HepG2 (cell line): ENCODE measurements around the gene PPIP5K2. TPM values are rescaled to one million over a fixed set of nuclear protein-coding genes. Genes with fewer than 3 reads are reported as not detected.

Experiments used
- ATAC-seq: fragments of 200-7000 bp; cut with Tn5 transposase; 3 replicates; pipeline ENCODE4 v1.9.1; 2020; ENCODE audit warnings: mild to moderate bottlenecking, moderate library complexity
- BruUV-seq: library from RNA; stranded (reverse); fragments of 400-500 nt; replicated peaks from 2 replicates; lab custom pipeline; 2021; lab: Mats Ljungman, UMichigan
- CTCF ChIA-PET: fragments of 300-600 bp; formaldehyde crosslinking; extraction: SDS; loops from one replicate; lab custom pipeline; 2021; ENCODE audit warnings: low total read pairs, inconsistent platforms, low intra/inter-chr PET ratio; lab: Yijun Ruan, JAX
- POLR2A ChIA-PET: fragments of 350-600 bp; sonication (Branson Sonifier 250); formaldehyde crosslinking; loops from one replicate; lab custom pipeline; 2020; ENCODE audit warnings: antibody characterized with exemption, inconsistent platforms; lab: Yijun Ruan, JAX
- DNase-seq: peaks from one replicate; pipeline ENCODE4 v3.0.0-alpha.2; 2015; ENCODE audit warnings: low spot score
- FAIRE-seq: peaks from 3 replicates; lab custom pipeline; 2011; peaks lifted over from hg19 to GRCh38; lab: Jason Lieb, UNC
- H2AFZ ChIP-seq: one replicate; pipeline ENCODE4 v1.6.1; 2011; ENCODE audit warnings: low read length, inconsistent platforms
- H3K27ac ChIP-seq: fragments of 300-600 bp; 3 replicates; pipeline ENCODE4 v1.8.0; 2011; ENCODE audit warnings: mixed run types, mild to moderate bottlenecking, mixed read lengths, low read length, inconsistent platforms; ENCODE audit not compliant: insufficient read depth; ENCODE audit errors: extremely low read length
- H3K27me3 ChIP-seq, 2 experiments: fragments of 200-600 bp in 1 of 2; 2 replicates in 1 of 2; 3 replicates in 1 of 2; pipeline versions ENCODE4 v1.6.0 to v1.8.0; 2011; ENCODE audit warnings: low read length in 2 of 2, mild to moderate bottlenecking in 2 of 2, moderate library complexity in 2 of 2, inconsistent platforms in 1 of 2; ENCODE audit not compliant: insufficient read depth in 2 of 2, control insufficient read depth in 1 of 2
- H3K36me3 ChIP-seq, 2 experiments: fragments of 200-600 bp in 1 of 2; replicated peaks in 1 of 2; 2 replicates in 1 of 2; 3 replicates in 1 of 2; pipeline versions ENCODE4 v1.5.1 to v1.8.0; 2011; ENCODE audit warnings: low read length in 2 of 2, inconsistent platforms in 1 of 2; ENCODE audit not compliant: insufficient read depth in 2 of 2, control insufficient read depth in 1 of 2
- H3K4me1 ChIP-seq: 2 replicates; pipeline ENCODE4 v1.5.1; 2012; ENCODE audit warnings: low read length, inconsistent platforms; ENCODE audit not compliant: insufficient read depth
- H3K4me2 ChIP-seq: 2 replicates; pipeline ENCODE4 v1.6.0; 2011; ENCODE audit warnings: low read depth, low read length, inconsistent platforms
- H3K4me3 ChIP-seq, 3 experiments: fragments of 200-600 bp in 1 of 3; sonication (generic), shearing (Covaris generic) in 1 of 3; replicated peaks in 1 of 3; 2 replicates each; pipeline ENCODE4 v1.5.1; 2011 to 2016; ENCODE audit warnings: low read length in 3 of 3, inconsistent platforms in 2 of 3, low read depth in 2 of 3, mild to moderate bottlenecking in 2 of 3, control low read depth in 1 of 3, mixed read lengths in 1 of 3; ENCODE audit not compliant: insufficient read depth in 1 of 3
- H3K79me2 ChIP-seq: one replicate; pipeline ENCODE4 v1.6.1; 2011; ENCODE audit warnings: low read length, inconsistent platforms; ENCODE audit not compliant: insufficient read depth
- H3K9ac ChIP-seq: 2 replicates; pipeline ENCODE4 v1.6.0; 2011; ENCODE audit warnings: mild to moderate bottlenecking, low read depth, low read length, inconsistent platforms; ENCODE audit not compliant: insufficient read depth
- H3K9me3 ChIP-seq: 2 replicates; pipeline ENCODE4 v1.5.1; 2012; ENCODE audit warnings: mild to moderate bottlenecking, low read length
- H4K20me1 ChIP-seq: 2 replicates; pipeline ENCODE4 v1.6.0; 2011; ENCODE audit warnings: inconsistent platforms, mild to moderate bottlenecking, low read length, moderate library complexity; ENCODE audit not compliant: insufficient read depth
- CBFB ChIP-seq: sonication (generic); formaldehyde crosslinking; IDR thresholded peaks from 2 replicates; pipeline ENCODE4 v1.4.0; 2020; ENCODE audit warnings: missing genetic modification reagents
- CC2D1A ChIP-seq: sonication (generic); formaldehyde crosslinking; IDR thresholded peaks from 2 replicates; pipeline ENCODE4 v1.8.1; 2023; ENCODE audit warnings: mild to moderate bottlenecking, missing genetic modification reagents
- DNMT3B ChIP-seq: conservative IDR thresholded peaks from 2 replicates; pipeline ENCODE4 v1.6.1; 2016; ENCODE audit warnings: missing biosample characterization, control low read depth
- ESRRA ChIP-seq: sonication (generic); formaldehyde crosslinking; IDR thresholded peaks from 2 replicates; pipeline ENCODE4 v1.5.1; 2020; ENCODE audit warnings: mild to moderate bottlenecking, low read depth, missing genetic modification reagents
- ETV5 ChIP-seq: IDR thresholded peaks from 2 replicates; pipeline ENCODE4 v1.6.1; 2018; ENCODE audit warnings: missing biosample characterization, missing genetic modification reagents, inconsistent platforms, borderline replicate concordance
- FOSL1 ChIP-seq: sonication (generic); formaldehyde crosslinking; IDR thresholded peaks from 2 replicates; pipeline ENCODE4 v1.9.0; 2021; ENCODE audit warnings: missing genetic modification reagents, borderline replicate concordance
- FOXA1 ChIP-seq, 2 experiments: fragments of 450-650 bp in 1 of 2; sonication (generic) in 1 of 2; formaldehyde crosslinking in 1 of 2; IDR thresholded peaks; 2 replicates each; pipeline versions ENCODE4 v1.4.0 to v1.6.1; 2016 to 2020; ENCODE audit warnings: missing genetic modification reagents in 1 of 2
- GATAD1 ChIP-seq: IDR thresholded peaks from 2 replicates; pipeline ENCODE4 v1.6.1; 2016; ENCODE audit warnings: missing genetic modification reagents, missing compliant biosample characterization
- HNRNPK ChIP-seq: fragments of 200-400 bp; formaldehyde crosslinking; IDR thresholded peaks from 2 replicates; pipeline ENCODE4 v1.6.1; 2018; ENCODE audit warnings: low read length, low read depth, moderate library complexity, mild to moderate bottlenecking; ENCODE audit not compliant: poor library complexity, severe bottlenecking
- NFKBIZ ChIP-seq: IDR thresholded peaks from 2 replicates; pipeline ENCODE4 v1.6.1; 2018; ENCODE audit warnings: missing genetic modification reagents, missing compliant biosample characterization
- SETDB1 ChIP-seq: sonication (generic); formaldehyde crosslinking; IDR thresholded peaks from 2 replicates; pipeline ENCODE4 v1.5.1; 2020; ENCODE audit warnings: missing genetic modification reagents, mild to moderate bottlenecking, borderline replicate concordance
- TARDBP ChIP-seq: sonication (generic); formaldehyde crosslinking; IDR thresholded peaks from 2 replicates; pipeline ENCODE4 v1.8.0; 2022; ENCODE audit warnings: mild to moderate bottlenecking, missing genetic modification reagents
- TERF1 ChIP-seq: sonication (generic); formaldehyde crosslinking; IDR thresholded peaks from 2 replicates; pipeline ENCODE4 v1.8.0; 2022; ENCODE audit warnings: mild to moderate bottlenecking, missing genetic modification reagents, moderate library complexity
- ZBTB7A ChIP-seq: sonication (generic); formaldehyde crosslinking; IDR thresholded peaks from 2 replicates; pipeline ENCODE4 v1.8.0; 2022; ENCODE audit warnings: mild to moderate bottlenecking, missing genetic modification reagents
- ZMYM2 ChIP-seq: sonication (generic); formaldehyde crosslinking; IDR thresholded peaks from 2 replicates; pipeline ENCODE4 v1.8.0; 2022; ENCODE audit warnings: mild to moderate bottlenecking, missing genetic modification reagents
- ZNF232 ChIP-seq: sonication (generic); formaldehyde crosslinking; IDR thresholded peaks from 2 replicates; pipeline ENCODE4 v1.4.0; 2020; ENCODE audit warnings: missing genetic modification reagents, borderline replicate concordance
- ZNF235 ChIP-seq: sonication (generic); formaldehyde crosslinking; IDR thresholded peaks from 2 replicates; pipeline ENCODE4 v1.8.1; 2023; ENCODE audit warnings: mild to moderate bottlenecking, missing genetic modification reagents, borderline replicate concordance
- ZNF280D ChIP-seq: sonication (generic); formaldehyde crosslinking; IDR thresholded peaks from 2 replicates; pipeline ENCODE4 v1.5.1; 2020; ENCODE audit warnings: mild to moderate bottlenecking, missing genetic modification reagents
- ZNF747 ChIP-seq: sonication (generic); formaldehyde crosslinking; IDR thresholded peaks from 2 replicates; pipeline ENCODE4 v1.8.1; 2023; ENCODE audit warnings: missing genetic modification reagents, mild to moderate bottlenecking, borderline replicate concordance
- WGBS: methylation state at CpG from one replicate; pipeline ENCODE4 v1.1.6; 2017; ENCODE audit warnings: low lambda C conversion rate; 5-methylcytosine and 5-hydroxymethylcytosine counted together
- in situ Hi-C: cut with HindIII; loops from 2 replicates; pipeline ENCODE4 v1.10.0; 2017; ENCODE audit warnings: low pct_unique_long_range_greater_than_20kb; ENCODE audit not compliant: extremely low pct_ligation_motif_present
- intact Hi-C: fragments of 100-400 bp; cut with micrococcal nuclease; formaldehyde crosslinking; loops from one replicate; pipeline ENCODE4 v1.10.0; 2022; ENCODE audit not compliant: unreplicated experiment
- polyA plus RNA-seq, 8 experiments: library from polyadenylated mRNA; depleted of rRNA in 3 of 8; stranded (reverse) in 7 of 8; unstranded in 1 of 8; fragments of >200 nt; fragmentation: Illumina TruSeq in 4 of 8; extraction: Trizol in 4 of 8; gene quantifications; 2 replicates each; pipeline versions ENCODE4 v1.2.1 to v1.2.3, GENCODE V29; 2011 to 2016; ENCODE audit warnings: low read depth in 4 of 8, missing spikeins in 1 of 8, mixed read lengths in 1 of 8; ENCODE audit not compliant: insufficient read depth in 1 of 8
- total RNA-seq, 5 experiments: library from RNA; depleted of rRNA; stranded (reverse); fragments of >200 nt; fragmentation: Illumina TruSeq; extraction: Trizol; gene quantifications; 2 replicates each; pipeline ENCODE4 v1.2.3, GENCODE V29; 2016; ENCODE audit warnings: low read depth in 1 of 5

The PPIP5K2 gene
- total and polyA plus RNA-seq, 2 of the 13 experiments (the other 11 are each of a cell fraction or from before 2014, with no cell fraction given): 19.7 to 45.6 TPM

GRCh38 chr5:103235891-103236290 is 115.8 kb downstream of the PPIP5K2 start (continued):
- no peak for TF ChIP-seq FOSL1 (CRISPR knock-in tag)

GRCh38 chr5:103237778-103238177 is 117.7 kb downstream of the PPIP5K2 start:
- H3K4me3 ChIP-seq: no peak overlapping the region
- CTCF ChIA-PET: no interaction called here
- no peak for ATAC-seq
- in situ Hi-C loops (no loop called here), intact Hi-C loops (no loop called here)
- POLR2A ChIA-PET: no interaction called here
- H3K4me2 ChIP-seq: no peak overlapping the region
- DNase-seq: no peak
- H3K4me1 ChIP-seq: no peaks in the 10 kb centered on the region
- no peaks in the 10 kb centered on the region for H3K79me2 ChIP-seq
- H3K9me3 ChIP-seq: peaks cover 10% of the 10 kb centered on the region
- WGBS: 3% methylated on average over 1 of the region's 1 CpG
- H2AFZ ChIP-seq: no peak overlapping the region
- no TSS peak for BruUV-seq
- H4K20me1 ChIP-seq: no peaks in the 10 kb centered on the region
- TF ChIP-seq SETDB1 (no peak), ETV5 (CRISPR knock-in tag) (no peak), ZNF232 (CRISPR knock-in tag) (no peak), ZBTB7A (CRISPR knock-in tag) (no peak), DNMT3B (CRISPR knock-in tag) (no peak), ESRRA (CRISPR knock-in tag) (no peak), ZNF235 (CRISPR knock-in tag) (no peak), CBFB (no peak), ZMYM2 (CRISPR knock-in tag) (no peak), NFKBIZ (CRISPR knock-in tag) (no peak), FOSL1 (CRISPR knock-in tag) (no peak), ZNF747 (no peak), TERF1 (no peak), GATAD1 (CRISPR knock-in tag) (no peak), ZNF280D (no peak), HNRNPK (no peak), FOXA1 (IDR thresholded peaks at IDR 0.05) (no peak), FOXA1 (CRISPR knock-in tag; IDR thresholded peaks at IDR 0.05) (no peak), TARDBP (CRISPR knock-in tag) (no peak), CC2D1A (no peak)
- no peaks in the 10 kb centered on the region for H3K36me3 ChIP-seq
- no peak for FAIRE-seq
- no peak overlapping the region for H3K9ac ChIP-seq
- no peak overlapping the region for H3K27ac ChIP-seq
- H3K27me3 ChIP-seq: 0 out of 5 replicates have a peak, but pooled peaks cover 0 to 3% of the 10 kb centered on the region in 2 experiments
